Left hindlimb (tissue), 1 donor: ENCODE measurements around the gene FBXL5.

Source experiments
- DNase-seq: peaks from one replicate; pipeline ENCODE4 v3.0.0-alpha.2; 2018

FBXL5 gene

GRCh38 chr4:15676899-15677298 lies 21.7 kb upstream of the FBXL5 start:
- no peak for DNase-seq

GRCh38 chr4:15676039-15676438 lies 20.9 kb upstream of the FBXL5 start:
- no peak for DNase-seq

- DNase-seq = no peak
Measured at GRCh38 chr4:15675356-15675755, 20.2 kb upstream of the FBXL5 start.

GRCh38 chr4:15674926-15675325 lies 19.8 kb upstream of the FBXL5 start:
- no peak for DNase-seq

GRCh38 chr4:15674046-15674445 lies 18.9 kb upstream of the FBXL5 start:
- DNase-seq = no peak

- no peak for DNase-seq
Measured at GRCh38 chr4:15673337-15673736, 18.2 kb upstream of the FBXL5 start.

- no peak for DNase-seq
Measured at GRCh38 chr4:15672101-15672500, 16.9 kb upstream of the FBXL5 start.

- DNase-seq = no peak
Measured at GRCh38 chr4:15670576-15670975, 15.4 kb upstream of the FBXL5 start.

GRCh38 chr4:15668566-15669435 lies 13.6 kb upstream of the FBXL5 start:
- DNase-seq = no peak

- no peak for DNase-seq
Measured at GRCh38 chr4:15667006-15667405, 11.8 kb upstream of the FBXL5 start.

- no peak for DNase-seq
Measured at GRCh38 chr4:15665753-15666365, 10.7 kb upstream of the FBXL5 start.

- DNase-seq = no peak
Measured at GRCh38 chr4:15659768-15660570, 4.8 kb upstream of the FBXL5 start.

GRCh38 chr4:15658781-15659180 lies 3.6 kb upstream of the FBXL5 start:
- no peak for DNase-seq

GRCh38 chr4:15658136-15658770 lies 3.1 kb upstream of the FBXL5 start:
- DNase-seq = no peak

GRCh38 chr4:15657366-15657765 lies 2.2 kb upstream of the FBXL5 start:
- DNase-seq = no peak

GRCh38 chr4:15656038-15656470 lies 897 bp upstream of the FBXL5 start:
- no peak for DNase-seq

GRCh38 chr4:15654593-15655222 lies 449 bp downstream of the FBXL5 start:
- DNase-seq = peak; percentile 60

GRCh38 chr4:15653864-15654592 lies 1.1 kb downstream of the FBXL5 start:
- DNase-seq = peak; percentile 36

GRCh38 chr4:15653420-15653819 lies 1.7 kb downstream of the FBXL5 start:
- DNase-seq = no peak

- no peak for DNase-seq
Measured at GRCh38 chr4:15652841-15653240, 2.3 kb downstream of the FBXL5 start.

- DNase-seq = no peak
Measured at GRCh38 chr4:15652191-15652590, 3.0 kb downstream of the FBXL5 start.

- no peak for DNase-seq
Measured at GRCh38 chr4:15651676-15652075, 3.5 kb downstream of the FBXL5 start.
